Trophoblast cell (in vitro differentiated cells and primary cell): ENCODE data around the gene TOMM7.

Experiments
- DNase-seq, 2 donors: peaks; one replicate each; pipeline ENCODE4 v3.0.0-alpha.2; 2016
- H2AFZ ChIP-seq: 2 replicates; pipeline ENCODE4 v1.6.1; 2013; ENCODE audit warnings: low read length, moderate library complexity, mild to moderate bottlenecking; ENCODE audit not compliant: insufficient read depth, poor library complexity
- H2AK5ac ChIP-seq: 2 replicates; pipeline ENCODE4 v1.6.1; 2013; ENCODE audit warnings: mild to moderate bottlenecking, low read length
- H2BK120ac ChIP-seq: 2 replicates; pipeline ENCODE4 v1.6.1; 2013; ENCODE audit warnings: low read length, mild to moderate bottlenecking, moderate library complexity; ENCODE audit not compliant: insufficient read depth, poor library complexity
- H2BK12ac ChIP-seq: 2 replicates; pipeline ENCODE4 v1.6.1; 2013; ENCODE audit warnings: mild to moderate bottlenecking, low read length, moderate library complexity
- H2BK5ac ChIP-seq: 2 replicates; pipeline ENCODE4 v1.6.1; 2013; ENCODE audit warnings: low read length, low read depth, moderate library complexity, mild to moderate bottlenecking; ENCODE audit not compliant: poor library complexity
- H3K14ac ChIP-seq: 2 replicates; pipeline ENCODE4 v1.6.1; 2013; ENCODE audit warnings: mild to moderate bottlenecking, low read length
- H3K18ac ChIP-seq: 2 replicates; pipeline ENCODE4 v1.6.1; 2013; ENCODE audit warnings: mild to moderate bottlenecking, low read length
- H3K23ac ChIP-seq: 2 replicates; pipeline ENCODE4 v1.6.1; 2013; ENCODE audit warnings: low read length
- H3K27ac ChIP-seq: 2 replicates; pipeline ENCODE4 v1.5.1; 2013; ENCODE audit warnings: low read depth, mild to moderate bottlenecking, inconsistent platforms, low read length, moderate library complexity
- H3K27me3 ChIP-seq: 2 replicates; pipeline ENCODE4 v1.6.1; 2013; ENCODE audit warnings: inconsistent platforms, mild to moderate bottlenecking, low read length, moderate library complexity; ENCODE audit not compliant: insufficient read depth
- H3K36me3 ChIP-seq, 2 experiments: 1 replicate in 1 of 2; 2 replicates in 1 of 2; pipeline ENCODE4 v1.6.1; 2013; ENCODE audit warnings: low read length in 2 of 2, mild to moderate bottlenecking in 2 of 2, moderate library complexity in 1 of 2; ENCODE audit not compliant: insufficient read depth in 2 of 2, control insufficient read depth in 1 of 2
- H3K4ac ChIP-seq: 2 replicates; pipeline ENCODE4 v1.6.1; 2013; ENCODE audit warnings: low read depth, mild to moderate bottlenecking, low read length, moderate library complexity
- H3K4me1 ChIP-seq, 2 experiments: 1 replicate in 1 of 2; 2 replicates in 1 of 2; pipeline ENCODE4 v1.6.1; 2013; ENCODE audit warnings: low read length in 2 of 2, mild to moderate bottlenecking in 2 of 2, moderate library complexity in 1 of 2; ENCODE audit not compliant: insufficient read depth in 2 of 2, control insufficient read depth in 1 of 2
- H3K4me2 ChIP-seq: 2 replicates; pipeline ENCODE4 v1.6.1; 2013; ENCODE audit warnings: inconsistent platforms, mild to moderate bottlenecking, low read length, moderate library complexity
- H3K4me3 ChIP-seq: 2 replicates; pipeline ENCODE4 v1.5.1; 2013; ENCODE audit warnings: mild to moderate bottlenecking, low read depth, low read length, inconsistent platforms
- H3K79me1 ChIP-seq: one replicate; pipeline ENCODE4 v1.6.1; 2013; ENCODE audit warnings: low read length
- H3K79me2 ChIP-seq: 2 replicates; pipeline ENCODE4 v1.6.1; 2013; ENCODE audit warnings: low read length, mild to moderate bottlenecking; ENCODE audit not compliant: control insufficient read depth, insufficient read depth, poor library complexity
- H3K9ac ChIP-seq: 2 replicates; pipeline ENCODE4 v1.6.1; 2013; ENCODE audit warnings: mild to moderate bottlenecking, low read length
- H3K9me3 ChIP-seq: 2 replicates; pipeline ENCODE4 v1.6.1; 2013; ENCODE audit warnings: low read depth, mild to moderate bottlenecking, control low read depth, inconsistent platforms, low read length; ENCODE audit not compliant: insufficient read depth
- H4K12ac ChIP-seq: 2 replicates; pipeline ENCODE4 v1.6.1; 2013; ENCODE audit warnings: low read depth, mild to moderate bottlenecking, low read length, moderate library complexity
- H4K8ac ChIP-seq: 2 replicates; pipeline ENCODE4 v1.6.1; 2013; ENCODE audit warnings: low read depth, mild to moderate bottlenecking, low read length, moderate library complexity
- H4K91ac ChIP-seq: one replicate; pipeline ENCODE4 v1.6.1; 2013; ENCODE audit warnings: low read depth, mild to moderate bottlenecking, low read length, moderate library complexity
- WGBS: extraction: QIAGEN DNeasy Blood & Tissue Kit; methylation state at CpG from one replicate; pipeline ENCODE4 v1.1.7; 2013; ENCODE audit warnings: missing lambda C conversion rate; ENCODE audit not compliant: insufficient read length, insufficient coverage; ENCODE audit errors: extremely low coverage; 5-methylcytosine and 5-hydroxymethylcytosine counted together

Gene TOMM7

DNA sequence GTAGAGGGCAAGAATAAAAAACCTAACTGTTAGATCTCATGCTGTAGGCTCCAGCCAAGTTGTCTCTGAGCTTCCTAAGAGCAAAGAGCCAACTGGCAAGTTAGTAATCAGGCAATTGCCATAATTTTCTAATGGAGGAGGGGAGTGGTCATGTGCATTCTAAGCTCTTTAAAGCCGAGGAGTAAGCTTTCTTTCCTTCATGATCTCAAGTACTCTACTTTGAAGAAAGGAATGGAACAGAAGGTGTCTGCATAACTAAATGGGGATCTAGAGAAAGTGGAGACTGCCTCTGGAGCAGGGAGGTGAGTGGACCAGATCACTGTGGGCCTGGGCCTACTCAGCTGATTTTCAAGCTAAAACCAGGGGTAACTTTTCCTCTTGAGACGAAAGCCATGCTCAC lies 37.7 kb upstream of the TOMM7 start:
- H3K18ac ChIP-seq, result no peak overlapping the region
- H2BK12ac ChIP-seq, result no peak overlapping the region
- WGBS, result no CpG with 5 or more reads among the region's 2 CpGs
- H2AFZ ChIP-seq, result no peak overlapping the region
- no peak overlapping the region for H3K4me2 ChIP-seq
- H3K14ac ChIP-seq, result no peak overlapping the region
- no peak overlapping the region for H4K91ac ChIP-seq
- H2BK120ac ChIP-seq, result no peak overlapping the region
- H3K36me3 ChIP-seq, result no peaks in the 10 kb centered on the region
- no peak overlapping the region for H4K8ac ChIP-seq
- no peak for DNase-seq
- H3K79me1 ChIP-seq, result no peaks in the 10 kb centered on the region
- no peaks in the 10 kb centered on the region for H3K9me3 ChIP-seq
- no peak overlapping the region for H2AK5ac ChIP-seq
- H3K4ac ChIP-seq, result no peak overlapping the region
- no peaks in the 10 kb centered on the region for H3K79me2 ChIP-seq
- no peaks in the 10 kb centered on the region for H3K27me3 ChIP-seq
- no peak overlapping the region for H3K4me3 ChIP-seq
- no peak overlapping the region for H4K12ac ChIP-seq
- H3K23ac ChIP-seq, result no peak overlapping the region
- H3K9ac ChIP-seq, result no peak overlapping the region
- no peak overlapping the region for H3K27ac ChIP-seq
- no peak overlapping the region for H2BK5ac ChIP-seq
- peaks cover 3 to 9% of the 10 kb centered on the region in 2 experiments for H3K4me1 ChIP-seq

GRCh38 chr7:22859641-22860290 lies 37.1 kb upstream of the TOMM7 start:
- H3K4me3 ChIP-seq, result no peak overlapping the region
- no peak overlapping the region for H2BK5ac ChIP-seq
- H3K27ac ChIP-seq, result no peak overlapping the region
- no peak overlapping the region for H2BK120ac ChIP-seq
- H3K9ac ChIP-seq, result no peak overlapping the region
- no peak overlapping the region for H2AFZ ChIP-seq
- no peaks in the 10 kb centered on the region for H3K9me3 ChIP-seq
- H3K4me1 ChIP-seq, result peaks cover 6 to 9% of the 10 kb centered on the region in 2 experiments
- peaks cover 3% of the 10 kb centered on the region for H3K79me1 ChIP-seq
- no peaks in the 10 kb centered on the region for H3K27me3 ChIP-seq
- DNase-seq, result peak in 1 of 2 donors; percentile 14
- H3K4me2 ChIP-seq, result no peak overlapping the region
- no peak overlapping the region for H3K14ac ChIP-seq
- H3K4ac ChIP-seq, result no peak overlapping the region
- H3K36me3 ChIP-seq, result no peaks in the 10 kb centered on the region
- no peak overlapping the region for H4K91ac ChIP-seq
- H3K79me2 ChIP-seq, result peaks cover 2% of the 10 kb centered on the region
- no peak overlapping the region for H2BK12ac ChIP-seq
- H4K8ac ChIP-seq, result no peak overlapping the region
- no peak overlapping the region for H2AK5ac ChIP-seq
- H4K12ac ChIP-seq, result no peak overlapping the region
- H3K18ac ChIP-seq, result no peak overlapping the region
- WGBS, result no CpG with 5 or more reads among the region's 4 CpGs
- H3K23ac ChIP-seq, result no peak overlapping the region

DNA sequence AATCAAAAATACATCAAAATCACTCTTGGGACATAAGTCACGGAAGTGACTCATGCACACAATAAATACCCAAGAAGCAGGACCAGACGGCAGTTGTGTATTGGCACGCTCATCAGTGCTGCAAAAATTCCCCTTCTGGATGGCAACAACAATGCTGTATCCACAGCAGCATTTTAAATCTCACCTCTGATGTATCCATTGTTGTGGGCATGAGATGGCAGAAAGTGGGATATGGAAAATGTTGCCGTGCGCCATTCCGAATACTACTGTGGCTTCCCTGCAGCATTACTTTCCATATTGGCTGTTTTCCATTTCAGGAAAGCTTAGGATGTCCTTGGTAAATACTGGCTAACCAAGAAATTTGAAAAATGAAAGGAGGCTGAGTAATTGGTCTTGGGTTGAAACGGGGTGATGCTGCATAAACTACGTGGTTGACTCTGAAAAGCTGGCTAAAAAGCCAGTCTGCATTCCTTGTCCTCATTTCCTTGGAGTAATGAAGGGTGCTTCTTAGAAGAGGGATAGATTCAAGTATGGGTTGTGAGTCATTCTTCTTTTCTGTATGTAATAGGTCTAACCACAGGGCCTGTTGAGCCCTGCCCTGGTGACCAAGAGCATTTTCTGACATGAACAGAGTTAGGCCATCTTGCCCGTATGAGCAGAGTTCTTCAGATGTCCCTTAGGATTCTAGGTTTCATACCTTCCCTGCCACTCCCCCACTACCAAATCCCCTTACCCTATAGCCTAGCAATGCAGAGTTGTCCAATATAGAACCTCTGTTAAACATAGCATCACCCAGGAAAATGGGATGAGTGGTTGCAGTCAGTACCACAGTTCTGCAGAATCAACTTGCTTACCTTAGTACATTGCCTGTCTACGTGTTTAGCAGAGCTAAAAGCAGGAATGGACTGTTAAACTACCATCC lies 36.3 kb upstream of the TOMM7 start:
- no peak overlapping the region for H3K18ac ChIP-seq
- no peak overlapping the region for H4K8ac ChIP-seq
- no peaks in the 10 kb centered on the region for H3K9me3 ChIP-seq
- H3K79me1 ChIP-seq, result peaks cover 9% of the 10 kb centered on the region
- H4K12ac ChIP-seq, result no peak overlapping the region
- no peak overlapping the region for H2BK120ac ChIP-seq
- no peak overlapping the region for H2BK5ac ChIP-seq
- no CpG with 5 or more reads among the region's 10 CpGs for WGBS
- H3K36me3 ChIP-seq, result no peaks in the 10 kb centered on the region
- no peak overlapping the region for H3K9ac ChIP-seq
- no peak overlapping the region for H3K27ac ChIP-seq
- no peak overlapping the region for H3K4ac ChIP-seq
- no peak overlapping the region for H3K4me3 ChIP-seq
- peak; percentile 83 to 84 for DNase-seq
- H3K23ac ChIP-seq, result no peak overlapping the region
- no peak overlapping the region for H3K4me2 ChIP-seq
- H2AFZ ChIP-seq, result no peak overlapping the region
- no peak overlapping the region for H3K14ac ChIP-seq
- peaks cover 10% of the 10 kb centered on the region for H3K79me2 ChIP-seq
- H4K91ac ChIP-seq, result no peak overlapping the region
- no peak overlapping the region for H2BK12ac ChIP-seq
- no peak overlapping the region for H2AK5ac ChIP-seq
- no peaks in the 10 kb centered on the region for H3K27me3 ChIP-seq
- peaks cover 7 to 9% of the 10 kb centered on the region in 2 experiments for H3K4me1 ChIP-seq

DNA sequence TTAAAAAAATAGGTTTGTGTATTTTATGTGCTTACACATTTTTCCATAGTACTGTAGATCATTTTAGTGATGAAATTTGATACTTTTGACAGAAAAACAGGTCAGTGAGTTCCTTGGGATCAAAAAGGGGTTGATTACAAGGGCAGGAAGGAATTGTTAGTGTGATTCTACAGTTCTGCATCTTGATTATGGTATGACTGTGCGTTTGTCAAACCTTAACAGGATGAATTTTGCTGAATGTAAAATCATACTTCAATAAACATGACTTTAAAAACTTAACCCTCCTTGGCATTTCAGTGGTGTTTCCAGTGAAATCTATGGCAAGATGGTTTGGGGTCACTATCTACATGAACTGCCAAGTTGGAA lies 35.6 kb upstream of the TOMM7 start:
- Histone ChIP-seq H3K79me1 (peaks cover 9% of the 10 kb centered on the region), H3K14ac (no peak overlapping the region), H3K4ac (no peak overlapping the region), H4K91ac (no peak overlapping the region), H2BK120ac (no peak overlapping the region), H3K79me2 (peaks cover 10% of the 10 kb centered on the region), H3K36me3 (no peaks in the 10 kb centered on the region), H4K8ac (no peak overlapping the region), H2BK12ac (no peak overlapping the region), H3K27ac (no peak overlapping the region), H4K12ac (no peak overlapping the region), H3K4me1 (peaks cover 11 to 12% of the 10 kb centered on the region in 2 experiments), H3K27me3 (no peaks in the 10 kb centered on the region), H2AFZ (no peak overlapping the region), H3K4me3 (no peak overlapping the region), H3K18ac (no peak overlapping the region), H3K9me3 (no peaks in the 10 kb centered on the region), H3K23ac (no peak overlapping the region), H3K9ac (no peak overlapping the region), H2BK5ac (no peak overlapping the region), H3K4me2 (no peak overlapping the region), H2AK5ac (no peak overlapping the region)
- DNase-seq, result peak in 1 of 2 donors; percentile 50
- WGBS, result no CpG with 5 or more reads among the region's 1 CpG
